Measurements from ENCODE around the gene RNF103.
"Not testable (repeated sequence)": the region's sequence is repeated elsewhere in the genome, so short reads cannot be mapped to it uniquely, and the experiment has no call there.

RNF103 gene

GRCh38 chr2:86623494-86624266 lies at the start of gene RNF103:
Gene RNF103, minus strand, starts transcription at chr2:86623865. Its CDS starts 979 bp downstream, at chr2:86622886.
- no peak for TF ChIP-seq CTCF (IDR thresholded peaks at IDR 0.05)
- Histone ChIP-seq H2AFZ (peak within 1 kb of the TSS; percentile 76), H3K27me3 (ENCODE audit: control insufficient read depth, insufficient read depth, low read length) (no peaks in the 10 kb centered on the region), H3K4me2 (ENCODE audit: low read length) (peak within 1 kb of the TSS; percentile 81), H3K9me3 (ENCODE audit: control insufficient read depth, low read length) (no peaks in the 10 kb centered on the region), H3K36me3 (ENCODE audit: control insufficient read depth, insufficient read depth, low read length) (no peaks in the 10 kb centered on the region), H3K4me3 (ENCODE audit: low read depth, low read length) (peak within 1 kb of the TSS; percentile 79), H3K79me2 (peaks cover 14% of the 10 kb centered on the region), H3K9ac (peak within 1 kb of the TSS; percentile 88), H3K27ac (peak within 1 kb of the TSS; percentile 95), H3K4me1 (no peaks in the 10 kb centered on the region)

- Histone ChIP-seq H3K4me3 (ENCODE audit: low read depth, low read length) (no peak overlapping the region), H3K79me2 (no peaks in the 10 kb centered on the region), H3K36me3 (ENCODE audit: control insufficient read depth, insufficient read depth, low read length) (no peaks in the 10 kb centered on the region), H2AFZ (peak overlapping the region; percentile 7), H3K27ac (no peak overlapping the region), H3K4me2 (ENCODE audit: low read length) (no peak overlapping the region), H3K4me1 (peaks cover 14% of the 10 kb centered on the region), H3K9ac (no peak overlapping the region), H3K27me3 (ENCODE audit: control insufficient read depth, insufficient read depth, low read length) (no peaks in the 10 kb centered on the region), H3K9me3 (ENCODE audit: control insufficient read depth, low read length) (no peaks in the 10 kb centered on the region)
- TF ChIP-seq CTCF (IDR thresholded peaks at IDR 0.05), result no peak
Observed at GRCh38 chr2:86673011-86673410, 49.3 kb upstream of the RNF103 start.

- Histone ChIP-seq H3K9me3 (ENCODE audit: control insufficient read depth, low read length) (no peaks in the 10 kb centered on the region), H3K79me2 (no peaks in the 10 kb centered on the region), H3K4me1 (peaks cover 14% of the 10 kb centered on the region), H3K27ac (no peak overlapping the region), H2AFZ (no peak overlapping the region), H3K4me2 (ENCODE audit: low read length) (no peak overlapping the region), H3K27me3 (ENCODE audit: control insufficient read depth, insufficient read depth, low read length) (no peaks in the 10 kb centered on the region), H3K36me3 (ENCODE audit: control insufficient read depth, insufficient read depth, low read length) (no peaks in the 10 kb centered on the region), H3K9ac (no peak overlapping the region), H3K4me3 (ENCODE audit: low read depth, low read length) (no peak overlapping the region)
- TF ChIP-seq CTCF (IDR thresholded peaks at IDR 0.05), result no peak
Observed at GRCh38 chr2:86672027-86672545, 48.4 kb upstream of the RNF103 start.

GRCh38 chr2:86671337-86671981 lies 47.8 kb upstream of the RNF103 start:
- Histone ChIP-seq H3K27me3 (ENCODE audit: control insufficient read depth, insufficient read depth, low read length) (no peaks in the 10 kb centered on the region), H3K4me3 (ENCODE audit: low read depth, low read length) (no peak overlapping the region), H3K9me3 (ENCODE audit: control insufficient read depth, low read length) (no peaks in the 10 kb centered on the region), H3K79me2 (no peaks in the 10 kb centered on the region), H3K27ac (peak overlapping the region; percentile 16), H3K36me3 (ENCODE audit: control insufficient read depth, insufficient read depth, low read length) (no peaks in the 10 kb centered on the region), H3K4me1 (peaks cover 14% of the 10 kb centered on the region), H3K9ac (no peak overlapping the region), H3K4me2 (ENCODE audit: low read length) (peak overlapping the region; percentile 0), H2AFZ (peak overlapping the region; percentile 43)
- TF ChIP-seq CTCF (IDR thresholded peaks at IDR 0.05), result no peak

- not testable (repeated sequence) for H3K9me3 ChIP-seq (ENCODE audit: control insufficient read depth, low read length)
Observed at GRCh38 chr2:86669323-86669722, 45.7 kb upstream of the RNF103 start.

More at GRCh38 chr2:86669323-86669722, 45.7 kb upstream of the RNF103 start:
- not testable (repeated sequence) for H3K27me3 ChIP-seq (ENCODE audit: control insufficient read depth, insufficient read depth, low read length); H3K27ac ChIP-seq; H3K36me3 ChIP-seq (ENCODE audit: control insufficient read depth, insufficient read depth, low read length); H2AFZ ChIP-seq; H3K9ac ChIP-seq; H3K4me3 ChIP-seq (ENCODE audit: low read depth, low read length); H3K4me2 ChIP-seq (ENCODE audit: low read length); H3K79me2 ChIP-seq
- peaks cover 14% of the 10 kb centered on the region for H3K4me1 ChIP-seq
